Choroid plexus epithelial cell (primary cell): ENCODE data around the gene CDH13.

ENCODE experiments used
- DNase-seq: peaks from one replicate; pipeline ENCODE4 v3.0.0-alpha.2; 2010; ENCODE audit warnings: low read depth
- H3K4me3 ChIP-seq: 2 replicates; pipeline ENCODE4 v1.5.1; 2011; ENCODE audit warnings: low read depth, mild to moderate bottlenecking, control low read depth, low read length, moderate library complexity
- CTCF ChIP-seq: conservative IDR thresholded peaks from 2 replicates; pipeline ENCODE4 v1.5.1; 2011; ENCODE audit warnings: low read depth, mild to moderate bottlenecking, control low read depth, inconsistent platforms, low read length, moderate library complexity

Gene CDH13

GRCh38 chr16:83110269-83110668 is 483.5 kb downstream of the CDH13 start:
- no peak for TF ChIP-seq CTCF
- H3K4me3 ChIP-seq, result no peak overlapping the region
- DNase-seq, result no peak

- peak; percentile 63 for DNase-seq
- peak; percentile 87 for TF ChIP-seq CTCF
- no peak overlapping the region for H3K4me3 ChIP-seq
These were observed 486.5 kb downstream of the CDH13 start for GRCh38 chr16:83113317-83113716.

- TF ChIP-seq CTCF, result no peak
- DNase-seq, result no peak
These were observed 487.0 kb downstream of the CDH13 start for GRCh38 chr16:83113811-83114210.

GRCh38 chr16:83115491-83116232 is 488.9 kb downstream of the CDH13 start:
- TF ChIP-seq CTCF, result no peak
- no peak overlapping the region for H3K4me3 ChIP-seq
- no peak for DNase-seq

More at GRCh38 chr16:83113811-83114210, 487.0 kb downstream of the CDH13 start:
- no peak overlapping the region for H3K4me3 ChIP-seq

- TF ChIP-seq CTCF, result peak; percentile 22
- peak; percentile 41 for DNase-seq
- no peak overlapping the region for H3K4me3 ChIP-seq
These were observed 489.6 kb downstream of the CDH13 start for GRCh38 chr16:83116274-83116892.

GRCh38 chr16:83117810-83118209 is 491.0 kb downstream of the CDH13 start:
- TF ChIP-seq CTCF, result no peak
- no peak for DNase-seq
- H3K4me3 ChIP-seq, result no peak overlapping the region

- TF ChIP-seq CTCF, result no peak
- no peak overlapping the region for H3K4me3 ChIP-seq
- DNase-seq, result no peak
These were observed 491.6 kb downstream of the CDH13 start for GRCh38 chr16:83118365-83118764.
